ENCODE measurements around the gene RETREG3.

DNA sequence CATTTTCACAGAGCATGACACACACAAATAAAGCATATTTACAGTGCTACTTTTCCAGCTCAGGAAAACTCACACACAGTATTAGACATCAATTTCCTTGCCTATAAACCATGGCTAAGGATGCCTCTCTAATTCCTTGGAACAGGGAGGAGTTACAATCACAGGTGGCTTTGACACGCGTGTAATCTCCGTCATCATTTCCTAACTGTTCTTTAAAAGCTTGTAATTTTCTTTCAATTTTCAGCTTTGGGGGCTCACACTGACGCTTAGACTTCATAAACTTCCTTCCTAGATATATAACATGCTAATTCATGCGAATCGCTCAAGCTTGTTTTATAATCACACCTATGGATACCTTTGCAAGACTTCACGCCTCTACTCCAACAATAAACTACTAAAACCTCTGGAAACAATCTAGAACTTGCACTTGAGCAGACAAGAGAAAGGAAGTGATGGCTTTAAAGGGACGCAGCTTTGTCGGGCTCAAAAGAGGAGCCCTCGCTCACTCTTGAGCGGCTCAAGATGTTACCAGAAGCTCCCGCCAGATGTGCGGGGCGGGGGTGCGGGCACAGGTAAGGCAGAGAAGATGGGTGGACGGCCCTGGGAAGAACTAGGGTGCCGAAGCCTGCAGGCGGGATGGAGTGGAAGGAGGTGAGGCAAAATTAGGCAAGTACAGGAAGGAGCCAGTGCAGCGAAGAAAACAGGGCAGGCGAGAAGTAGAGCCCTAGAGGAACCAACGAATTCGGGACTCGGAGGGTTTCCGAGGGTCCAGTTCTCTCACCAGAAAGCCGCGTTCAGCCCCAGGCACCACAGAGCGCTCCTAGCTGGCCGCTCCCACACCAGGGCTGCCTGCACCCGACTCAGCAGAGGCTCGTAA lies 631 bp downstream of the RETREG3 start:
- TF ChIP-seq CTCF (conservative IDR thresholded peaks at IDR 0.05; ENCODE audit: low read depth, low read length) (no peak), MXI1 (IDR thresholded peaks at IDR 0.05; ENCODE audit: borderline replicate concordance, low read depth, low read length) (no peak), POLR2A (IDR thresholded peaks at IDR 0.05; ENCODE audit: low read depth, low read length) (no peak), RFX5 (IDR thresholded peaks at IDR 0.05; ENCODE audit: low read depth, low read length) (no peak), RCOR1 (IDR thresholded peaks at IDR 0.05; ENCODE audit: insufficient replicate concordance, low read length) (no peak), MAZ (IDR thresholded peaks at IDR 0.05; ENCODE audit: borderline replicate concordance, low read depth, low read length) (no peak), CEBPB (IDR thresholded peaks at IDR 0.05; ENCODE audit: low read depth, low read length) (no peak), CHD1 (IDR thresholded peaks at IDR 0.05; ENCODE audit: low read depth, low read length) (no peak), BHLHE40 (IDR thresholded peaks at IDR 0.05; ENCODE audit: low read depth, low read length) (no peak), FOS (IDR thresholded peaks at IDR 0.05; ENCODE audit: low read depth, low read length) (no peak)
- TF ChIP-seq, protein P1, sequence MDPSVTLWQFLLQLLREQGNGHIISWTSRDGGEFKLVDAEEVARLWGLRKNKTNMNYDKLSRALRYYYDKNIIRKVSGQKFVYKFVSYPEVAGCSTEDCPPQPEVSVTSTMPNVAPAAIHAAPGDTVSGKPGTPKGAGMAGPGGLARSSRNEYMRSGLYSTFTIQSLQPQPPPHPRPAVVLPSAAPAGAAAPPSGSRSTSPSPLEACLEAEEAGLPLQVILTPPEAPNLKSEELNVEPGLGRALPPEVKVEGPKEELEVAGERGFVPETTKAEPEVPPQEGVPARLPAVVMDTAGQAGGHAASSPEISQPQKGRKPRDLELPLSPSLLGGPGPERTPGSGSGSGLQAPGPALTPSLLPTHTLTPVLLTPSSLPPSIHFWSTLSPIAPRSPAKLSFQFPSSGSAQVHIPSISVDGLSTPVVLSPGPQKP (IDR thresholded peaks at IDR 0.05; ENCODE audit: borderline replicate concordance, low read depth, low read length), result no peak
- TF ChIP-seq, protein P2, sequence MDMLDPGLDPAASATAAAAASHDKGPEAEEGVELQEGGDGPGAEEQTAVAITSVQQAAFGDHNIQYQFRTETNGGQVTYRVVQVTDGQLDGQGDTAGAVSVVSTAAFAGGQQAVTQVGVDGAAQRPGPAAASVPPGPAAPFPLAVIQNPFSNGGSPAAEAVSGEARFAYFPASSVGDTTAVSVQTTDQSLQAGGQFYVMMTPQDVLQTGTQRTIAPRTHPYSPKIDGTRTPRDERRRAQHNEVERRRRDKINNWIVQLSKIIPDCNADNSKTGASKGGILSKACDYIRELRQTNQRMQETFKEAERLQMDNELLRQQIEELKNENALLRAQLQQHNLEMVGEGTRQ (IDR thresholded peaks at IDR 0.05; ENCODE audit: low read depth, low read length), result no peak

Measured in IMR-90 (cell line).